HepG2 (cell line): Measurements from ENCODE around the gene RASAL1. TPM values are rescaled to one million over a fixed set of nuclear protein-coding genes. Genes with fewer than 3 reads are reported as not detected.

Source experiments
- ATAC-seq: fragments of 200-7000 bp; cut with Tn5 transposase; 3 replicates; pipeline ENCODE4 v1.9.1; 2020; ENCODE audit warnings: mild to moderate bottlenecking, moderate library complexity
- BruUV-seq: library from RNA; stranded (reverse); fragments of 400-500 nt; replicated peaks from 2 replicates; lab custom pipeline; 2021; lab: Mats Ljungman, UMichigan
- CTCF ChIA-PET: fragments of 300-600 bp; formaldehyde crosslinking; extraction: SDS; loops from one replicate; lab custom pipeline; 2021; ENCODE audit warnings: low total read pairs, inconsistent platforms, low intra/inter-chr PET ratio; lab: Yijun Ruan, JAX
- POLR2A ChIA-PET: fragments of 350-600 bp; sonication (Branson Sonifier 250); formaldehyde crosslinking; loops from one replicate; lab custom pipeline; 2020; ENCODE audit warnings: antibody characterized with exemption, inconsistent platforms; lab: Yijun Ruan, JAX
- DNase-seq: peaks from one replicate; pipeline ENCODE4 v3.0.0-alpha.2; 2015; ENCODE audit warnings: low spot score
- FAIRE-seq: peaks from 3 replicates; lab custom pipeline; 2011; peaks lifted over from hg19 to GRCh38; lab: Jason Lieb, UNC
- H2AFZ ChIP-seq: one replicate; pipeline ENCODE4 v1.6.1; 2011; ENCODE audit warnings: low read length, inconsistent platforms
- H3K27ac ChIP-seq: fragments of 300-600 bp; 3 replicates; pipeline ENCODE4 v1.8.0; 2011; ENCODE audit warnings: mixed run types, mild to moderate bottlenecking, mixed read lengths, low read length, inconsistent platforms; ENCODE audit not compliant: insufficient read depth; ENCODE audit errors: extremely low read length
- H3K27me3 ChIP-seq, 2 experiments: fragments of 200-600 bp in 1 of 2; 2 replicates in 1 of 2; 3 replicates in 1 of 2; pipeline versions ENCODE4 v1.6.0 to v1.8.0; 2011; ENCODE audit warnings: low read length in 2 of 2, mild to moderate bottlenecking in 2 of 2, moderate library complexity in 2 of 2, inconsistent platforms in 1 of 2; ENCODE audit not compliant: insufficient read depth in 2 of 2, control insufficient read depth in 1 of 2
- H3K36me3 ChIP-seq, 2 experiments: fragments of 200-600 bp in 1 of 2; replicated peaks in 1 of 2; 2 replicates in 1 of 2; 3 replicates in 1 of 2; pipeline versions ENCODE4 v1.5.1 to v1.8.0; 2011; ENCODE audit warnings: low read length in 2 of 2, inconsistent platforms in 1 of 2; ENCODE audit not compliant: insufficient read depth in 2 of 2, control insufficient read depth in 1 of 2
- H3K4me1 ChIP-seq: 2 replicates; pipeline ENCODE4 v1.5.1; 2012; ENCODE audit warnings: low read length, inconsistent platforms; ENCODE audit not compliant: insufficient read depth
- H3K4me2 ChIP-seq: 2 replicates; pipeline ENCODE4 v1.6.0; 2011; ENCODE audit warnings: low read depth, low read length, inconsistent platforms
- H3K4me3 ChIP-seq, 3 experiments: fragments of 200-600 bp in 1 of 3; sonication (generic), shearing (Covaris generic) in 1 of 3; replicated peaks in 1 of 3; 2 replicates each; pipeline ENCODE4 v1.5.1; 2011 to 2016; ENCODE audit warnings: low read length in 3 of 3, inconsistent platforms in 2 of 3, low read depth in 2 of 3, mild to moderate bottlenecking in 2 of 3, control low read depth in 1 of 3, mixed read lengths in 1 of 3; ENCODE audit not compliant: insufficient read depth in 1 of 3
- H3K79me2 ChIP-seq: one replicate; pipeline ENCODE4 v1.6.1; 2011; ENCODE audit warnings: low read length, inconsistent platforms; ENCODE audit not compliant: insufficient read depth
- H3K9ac ChIP-seq: 2 replicates; pipeline ENCODE4 v1.6.0; 2011; ENCODE audit warnings: mild to moderate bottlenecking, low read depth, low read length, inconsistent platforms; ENCODE audit not compliant: insufficient read depth
- H3K9me3 ChIP-seq: 2 replicates; pipeline ENCODE4 v1.5.1; 2012; ENCODE audit warnings: mild to moderate bottlenecking, low read length
- H4K20me1 ChIP-seq: 2 replicates; pipeline ENCODE4 v1.6.0; 2011; ENCODE audit warnings: inconsistent platforms, mild to moderate bottlenecking, low read length, moderate library complexity; ENCODE audit not compliant: insufficient read depth
- ATF4 ChIP-seq, 2 experiments: fragments of 450-650 bp in 1 of 2; sonication (generic) in 1 of 2; formaldehyde crosslinking; IDR thresholded peaks; 2 replicates each; pipeline versions ENCODE4 v1.5.0 to v1.8.0; 2020 to 2022; ENCODE audit warnings: mild to moderate bottlenecking in 1 of 2, missing genetic modification reagents in 1 of 2
- DR1 ChIP-seq: sonication (generic); formaldehyde crosslinking; IDR thresholded peaks from 2 replicates; pipeline ENCODE4 v1.8.0; 2021; ENCODE audit warnings: mild to moderate bottlenecking, missing genetic modification reagents, inconsistent platforms
- ELK4 ChIP-seq: sonication (generic); formaldehyde crosslinking; IDR thresholded peaks from 2 replicates; pipeline ENCODE4 v1.9.0; 2021; ENCODE audit warnings: missing genetic modification reagents, borderline replicate concordance
- HMGXB3 ChIP-seq: sonication (generic); formaldehyde crosslinking; IDR thresholded peaks from 2 replicates; pipeline ENCODE4 v1.4.0; 2020; ENCODE audit warnings: missing genetic modification reagents, borderline replicate concordance
- ZNF10 ChIP-seq: sonication (generic); formaldehyde crosslinking; IDR thresholded peaks from 2 replicates; pipeline ENCODE4 v1.4.0; 2020; ENCODE audit warnings: mild to moderate bottlenecking, low read depth, missing genetic modification reagents, borderline replicate concordance
- ZNF234 ChIP-seq: sonication (generic); formaldehyde crosslinking; conservative IDR thresholded peaks from 2 replicates; pipeline ENCODE4 v1.5.1; 2020; ENCODE audit warnings: mild to moderate bottlenecking, missing genetic modification reagents
- ZNF547 ChIP-seq: sonication (generic); formaldehyde crosslinking; IDR thresholded peaks from 2 replicates; pipeline ENCODE4 v1.5.1; 2020; ENCODE audit warnings: mild to moderate bottlenecking, missing genetic modification reagents
- ZNF850 ChIP-seq: sonication (generic); formaldehyde crosslinking; conservative IDR thresholded peaks from 2 replicates; pipeline ENCODE4 v1.9.0; 2021; ENCODE audit warnings: mild to moderate bottlenecking, missing genetic modification reagents
- WGBS: methylation state at CpG from one replicate; pipeline ENCODE4 v1.1.6; 2017; ENCODE audit warnings: low lambda C conversion rate; 5-methylcytosine and 5-hydroxymethylcytosine counted together
- in situ Hi-C: cut with HindIII; loops from 2 replicates; pipeline ENCODE4 v1.10.0; 2017; ENCODE audit warnings: low pct_unique_long_range_greater_than_20kb; ENCODE audit not compliant: extremely low pct_ligation_motif_present
- intact Hi-C: fragments of 100-400 bp; cut with micrococcal nuclease; formaldehyde crosslinking; loops from one replicate; pipeline ENCODE4 v1.10.0; 2022; ENCODE audit not compliant: unreplicated experiment
- polyA plus RNA-seq, 8 experiments: library from polyadenylated mRNA; depleted of rRNA in 3 of 8; stranded (reverse) in 7 of 8; unstranded in 1 of 8; fragments of >200 nt; fragmentation: Illumina TruSeq in 4 of 8; extraction: Trizol in 4 of 8; gene quantifications; 2 replicates each; pipeline versions ENCODE4 v1.2.1 to v1.2.3, GENCODE V29; 2011 to 2016; ENCODE audit warnings: low read depth in 4 of 8, missing spikeins in 1 of 8, mixed read lengths in 1 of 8; ENCODE audit not compliant: insufficient read depth in 1 of 8
- total RNA-seq, 5 experiments: library from RNA; depleted of rRNA; stranded (reverse); fragments of >200 nt; fragmentation: Illumina TruSeq; extraction: Trizol; gene quantifications; 2 replicates each; pipeline ENCODE4 v1.2.3, GENCODE V29; 2016; ENCODE audit warnings: low read depth in 1 of 5
- TF ChIP-seq, protein P1 (sequence below): sonication (generic); formaldehyde crosslinking; IDR thresholded peaks from 2 replicates; pipeline ENCODE4 v1.8.0; 2022; ENCODE audit warnings: missing genetic modification reagents, mild to moderate bottlenecking, inconsistent platforms, borderline replicate concordance

RASAL1 gene
- total and polyA plus RNA-seq, 2 of the 13 experiments (the other 11 are each of a cell fraction or from before 2014, with no cell fraction given): not detected

GRCh38 chr12:113109872-113110599 lies 25.5 kb downstream of the RASAL1 start:
- H3K4me3 ChIP-seq: no peak overlapping the region
- DNase-seq (no peak), ATAC-seq (no peak)
- H3K27me3 ChIP-seq: peaks cover 0 to 5% of the 10 kb centered on the region in 2 experiments; a peak in 2 of 5 replicates
- POLR2A ChIA-PET: no interaction called here
- no peak overlapping the region for H3K4me2 ChIP-seq
- no peak for TF ChIP-seq ZNF234 (CRISPR knock-in tag)
- TF ChIP-seq ZNF10: no peak
- TF ChIP-seq ZNF850 (CRISPR knock-in tag): no peak
- TF ChIP-seq, protein P1, sequence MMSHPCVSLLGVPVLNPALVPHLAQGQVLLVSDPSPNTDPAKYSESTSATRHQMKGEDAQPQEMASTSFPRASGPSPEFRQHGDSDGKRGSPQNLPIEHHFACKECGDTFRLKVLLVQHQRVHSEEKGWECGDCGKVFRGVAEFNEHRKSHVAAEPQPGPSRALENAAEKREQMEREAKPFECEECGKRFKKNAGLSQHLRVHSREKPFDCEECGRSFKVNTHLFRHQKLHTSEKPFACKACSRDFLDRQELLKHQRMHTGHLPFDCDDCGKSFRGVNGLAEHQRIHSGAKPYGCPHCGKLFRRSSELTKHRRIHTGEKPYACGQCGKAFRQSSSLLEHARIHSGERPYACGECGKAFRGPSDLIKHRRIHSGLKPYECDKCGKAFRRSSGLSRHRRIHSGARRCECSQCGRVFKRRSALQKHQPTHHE (CRISPR knock-in tag): no peak
- TF ChIP-seq, all 625 proteins: peak for 0
- CTCF ChIA-PET: no interaction called here
- FAIRE-seq: no peak
- no peak overlapping the region for H3K27ac ChIP-seq
- H4K20me1 ChIP-seq: no peaks in the 10 kb centered on the region
- H3K79me2 ChIP-seq: no peaks in the 10 kb centered on the region
- no peak overlapping the region for H2AFZ ChIP-seq
- H3K9ac ChIP-seq: no peak overlapping the region
- no peaks in the 10 kb centered on the region for H3K36me3 ChIP-seq
- in situ Hi-C loops (no loop called here), intact Hi-C loops (no loop called here)
- BruUV-seq: no TSS peak
- H3K4me1 ChIP-seq: no peaks in the 10 kb centered on the region
- 13% methylated on average over 7 of the region's 7 CpGs for WGBS
- no peaks in the 10 kb centered on the region for H3K9me3 ChIP-seq

DNA sequence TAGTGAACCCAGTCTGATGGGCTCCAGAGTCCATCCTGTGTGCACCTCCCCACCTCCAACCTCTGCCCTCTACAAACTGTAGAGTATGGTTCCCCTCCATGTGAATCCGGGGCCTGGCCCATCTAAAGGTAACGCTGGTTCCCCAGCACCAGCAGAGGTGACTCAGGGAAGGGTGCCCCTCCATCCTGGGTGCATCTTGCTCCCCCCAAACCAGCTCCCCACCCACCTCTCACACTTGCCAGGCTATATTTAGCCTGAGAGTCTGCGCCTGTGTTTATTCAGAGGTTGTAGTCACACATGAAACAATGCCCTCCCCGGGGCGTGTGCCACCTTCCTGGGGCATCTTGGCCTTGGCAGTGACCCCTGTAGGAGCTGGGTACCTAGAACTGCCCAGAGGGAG lies 26.2 kb downstream of the RASAL1 start:
- POLR2A ChIA-PET: no interaction called here
- intact Hi-C loops: no loop called here
- CTCF ChIA-PET: no interaction called here
- TF ChIP-seq DR1 (CRISPR knock-in tag) (no peak), ATF4 (CRISPR knock-in tag; IDR thresholded peaks at IDR 0.05) (no peak), ELK4 (CRISPR knock-in tag) (no peak), ZNF547 (CRISPR knock-in tag) (no peak), HMGXB3 (CRISPR knock-in tag) (no peak)

More for the DNA sequence above, 26.2 kb downstream of the RASAL1 start:
- 16% methylated on average over 5 of the region's 5 CpGs for WGBS
- Histone ChIP-seq H3K27me3 (peaks cover 0 to 1% of the 10 kb centered on the region in 2 experiments; a peak in 2 of 5 replicates), H4K20me1 (no peaks in the 10 kb centered on the region), H3K4me1 (no peaks in the 10 kb centered on the region), H3K79me2 (no peaks in the 10 kb centered on the region), H3K27ac (no peak overlapping the region), H3K4me3 (no peak overlapping the region), H2AFZ (no peak overlapping the region), H3K9ac (no peak overlapping the region), H3K4me2 (no peak overlapping the region), H3K36me3 (no peaks in the 10 kb centered on the region), H3K9me3 (no peaks in the 10 kb centered on the region)
- BruUV-seq: no TSS peak
- in situ Hi-C loops: no loop called here
- no peak for FAIRE-seq
- no peak for ATAC-seq
- no peak for DNase-seq
